Aorta (tissue), 5 donors: ENCODE measurements around the gene MPZL1. TPM values are rescaled to one million over a fixed set of nuclear protein-coding genes. Genes with fewer than 3 reads are reported as not detected.
A peak's percentile ranks its signal among the peaks of the same experiment; 100 is the strongest.

Experiments
- ATAC-seq: fragments of 200-7000 bp; cut with Tn5 transposase; one replicate; pipeline ENCODE4 v1.9.1; 2022; ENCODE audit warnings: moderate library complexity; ENCODE audit not compliant: low FRiP score
- DNase-seq, 2 donors: peaks; one replicate each; pipeline ENCODE4 v3.0.0-alpha.2; 2020
- H3K27ac ChIP-seq, 2 donors: one replicate each; pipeline ENCODE4 v1.5.1; 2013; ENCODE audit warnings: low read length in 2 of 2, mild to moderate bottlenecking in 2 of 2, moderate library complexity in 2 of 2, control low read depth in 1 of 2, inconsistent platforms in 1 of 2, low read depth in 1 of 2
- H3K27me3 ChIP-seq, 2 donors: one replicate each; pipeline ENCODE4 v1.6.1; 2013; ENCODE audit warnings: control low read depth in 1 of 2, low read length in 1 of 2, mild to moderate bottlenecking in 1 of 2, moderate library complexity in 1 of 2; ENCODE audit not compliant: insufficient read depth in 2 of 2, control insufficient read depth in 1 of 2
- H3K36me3 ChIP-seq, 2 donors: one replicate each; pipeline ENCODE4 v1.6.1; 2013; ENCODE audit warnings: control low read depth in 1 of 2, low read length in 1 of 2, mild to moderate bottlenecking in 1 of 2; ENCODE audit not compliant: insufficient read depth in 2 of 2, control insufficient read depth in 1 of 2
- H3K4me1 ChIP-seq, 2 donors: one replicate each; pipeline ENCODE4 v1.6.1; 2013; ENCODE audit warnings: low read length in 2 of 2, control low read depth in 1 of 2, mild to moderate bottlenecking in 1 of 2, moderate library complexity in 1 of 2; ENCODE audit not compliant: insufficient read depth in 2 of 2, control insufficient read depth in 1 of 2
- H3K4me3 ChIP-seq, 2 donors: one replicate each; pipeline ENCODE4 v1.5.1; 2013; ENCODE audit warnings: low read length in 2 of 2, control low read depth in 1 of 2, mild to moderate bottlenecking in 1 of 2
- H3K9me3 ChIP-seq: one replicate; pipeline ENCODE4 v1.6.1; 2013; ENCODE audit warnings: mild to moderate bottlenecking, low read length; ENCODE audit not compliant: control insufficient read depth
- WGBS, 2 donors: extraction: QIAGEN DNeasy Blood & Tissue Kit; methylation state at CpG; one replicate each; pipeline ENCODE4 v1.1.7; 2013; 5-methylcytosine and 5-hydroxymethylcytosine counted together
- intact Hi-C, 2 donors: fragments of 100-400 bp; cut with DNase I; formaldehyde crosslinking; loops; one replicate each; pipeline versions ENCODE4 v1.14.2 to v1.15.0; 2022
- polyA plus RNA-seq, 2 donors: library from polyadenylated mRNA; stranded (reverse); fragments of 200-250 nt; gene quantifications; one replicate each; pipeline ENCODE4 v1.2.3, GENCODE V29; 2013
- total RNA-seq, 2 donors: library from RNA; stranded (reverse); fragmentation: NEBNext Ultra II Directional; extraction: Animal tissue kit (Norgen Biotek cat#: 25700); gene quantifications; one replicate each; pipeline ENCODE4 v1.2.1, GENCODE V29; 2021
- donor health status: healthy with polysubstance abuse.
- donor health status: Bipolar disorder and iron deficiency.
- donor health status: DM: no; HTN: no; CAD: no.
- donor health status: DM: no; HTN: no; CAD: no.
- donor health status: DM: yes; HTN: yes; CAD: no.

MPZL1 gene
- total and polyA plus RNA-seq, 4 donors: 21.7 to 148 (median 79.9) TPM

DNA sequence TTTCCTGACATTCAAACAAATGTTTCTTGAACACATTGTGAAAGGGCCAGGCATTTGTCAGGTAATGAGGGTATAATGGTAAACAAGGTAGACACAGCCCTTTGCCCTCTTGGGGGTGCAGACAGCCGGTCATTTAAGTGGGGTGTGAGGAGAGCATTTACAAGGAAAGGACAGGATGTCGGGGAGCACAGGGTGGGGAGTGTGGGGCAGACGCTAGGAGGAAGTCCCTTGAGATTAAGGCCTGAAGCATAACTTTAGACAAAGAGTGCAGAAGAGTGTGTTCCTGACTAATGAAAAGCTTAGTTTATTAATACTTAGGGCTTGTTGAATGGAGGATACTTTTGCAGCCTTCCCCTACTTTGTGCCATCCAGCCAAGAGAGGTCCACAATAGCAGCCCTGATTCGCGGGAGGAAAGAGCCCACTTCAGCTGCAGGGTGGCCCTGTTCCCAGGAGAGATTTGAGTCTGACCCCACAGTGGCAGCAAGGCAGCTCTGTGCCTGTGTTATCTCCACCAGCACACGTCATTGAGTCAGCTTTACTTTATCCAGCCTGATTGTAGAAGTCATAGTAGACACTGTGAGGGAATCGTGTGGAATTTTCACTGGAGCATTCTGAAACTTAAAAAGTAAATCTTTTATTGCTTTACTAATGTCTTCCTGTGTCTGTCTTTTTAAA, 35.1 kb downstream of the MPZL1 start:
- no peak overlapping the region for H3K4me3 ChIP-seq
- H3K36me3 ChIP-seq: peaks cover 0 to 2% of the 10 kb centered on the region in 2 donors
- no peak overlapping the region for H3K27ac ChIP-seq
- H3K27me3 ChIP-seq: no peaks in the 10 kb centered on the region
- no peak for DNase-seq
- H3K9me3 ChIP-seq: no peaks in the 10 kb centered on the region
- intact Hi-C loops: no loop called here
- WGBS, 2 donors: 24 to 27% methylated on average over 7 of the region's 7 CpGs
- peaks cover 3% of the 10 kb centered on the region in 2 donors for H3K4me1 ChIP-seq
- ATAC-seq: peak; percentile 27

DNA sequence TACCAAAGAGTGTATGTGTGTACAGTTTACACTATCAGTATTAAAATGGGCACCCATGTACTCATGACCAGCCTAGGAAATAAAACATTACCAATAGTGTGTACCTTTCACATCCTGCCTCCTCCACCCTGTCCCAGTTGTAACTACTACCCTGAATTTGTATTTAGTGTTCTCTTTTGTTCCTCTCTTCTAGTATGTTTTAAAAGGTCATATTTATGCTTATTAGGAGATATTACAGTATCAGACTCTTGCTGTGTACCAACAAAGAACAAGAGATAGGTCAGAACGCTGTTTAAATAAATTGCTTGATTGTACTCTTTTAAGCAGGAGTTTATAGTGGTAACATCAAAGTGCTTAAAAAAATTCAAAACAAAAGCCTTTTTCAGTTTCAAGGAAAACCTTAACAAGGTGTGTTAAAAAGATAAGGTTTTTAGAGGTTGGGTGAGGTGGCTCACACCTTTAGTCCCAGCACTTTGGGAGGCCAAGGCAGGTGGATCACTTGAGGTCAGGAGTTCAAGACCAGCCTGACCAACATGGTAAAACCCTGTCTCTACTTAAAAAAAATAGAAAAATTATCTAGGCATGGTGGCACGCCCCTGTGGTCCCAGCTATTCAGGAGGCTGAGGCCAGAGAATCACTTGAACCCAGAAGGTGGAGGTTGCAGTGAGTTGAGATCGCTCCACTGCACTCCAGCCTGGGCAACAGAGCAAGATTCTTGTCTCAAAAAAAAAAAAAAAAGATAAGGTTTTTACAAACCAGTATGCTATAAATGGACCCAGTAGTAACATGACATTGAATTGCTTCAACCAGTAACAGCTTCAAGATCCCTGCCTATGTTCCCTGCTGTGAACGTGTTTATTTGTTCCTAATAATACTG, 35.9 kb downstream of the MPZL1 start:
- Histone ChIP-seq H3K36me3 (peaks cover 0 to 2% of the 10 kb centered on the region in 2 donors), H3K4me3 (no peak overlapping the region), H3K9me3 (no peaks in the 10 kb centered on the region), H3K27me3 (no peaks in the 10 kb centered on the region), H3K4me1 (peaks cover 3% of the 10 kb centered on the region in 2 donors), H3K27ac (no peak overlapping the region)
- intact Hi-C loops: no loop called here
- ATAC-seq (no peak), DNase-seq (no peak)
- 84 to 85% methylated on average over 4 of the region's 4 CpGs for WGBS, 2 donors

DNA sequence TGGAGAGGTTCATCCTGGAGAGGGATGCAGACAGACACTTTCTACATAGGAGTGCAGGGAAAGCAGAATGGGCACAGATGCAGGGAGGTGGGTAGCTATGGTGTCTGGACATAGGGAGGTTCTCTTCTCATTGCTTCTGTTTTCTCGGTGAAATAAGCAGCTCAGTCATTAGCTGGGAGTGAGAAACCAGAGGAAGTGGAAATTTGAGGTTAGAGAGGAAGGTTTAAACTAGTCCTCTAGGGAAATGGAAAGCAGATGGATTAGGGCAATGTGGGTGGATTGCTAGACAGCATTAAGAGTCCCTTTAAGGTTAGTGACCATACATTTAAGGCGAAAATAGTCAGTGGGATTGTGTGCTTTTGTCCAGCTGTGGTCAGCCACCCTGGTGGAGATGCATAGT, 39.6 kb downstream of the MPZL1 start:
- no peak overlapping the region for H3K27ac ChIP-seq
- intact Hi-C loops: no loop called here
- H3K36me3 ChIP-seq: peaks cover 0 to 2% of the 10 kb centered on the region in 2 donors
- ATAC-seq (no peak), DNase-seq (no peak)
- peaks cover 0 to 6% of the 10 kb centered on the region in 2 donors for H3K4me1 ChIP-seq
- no peaks in the 10 kb centered on the region for H3K27me3 ChIP-seq
- WGBS, 2 donors: 46 to 59% methylated on average over 2 of the region's 2 CpGs
- no peak overlapping the region for H3K4me3 ChIP-seq
- no peaks in the 10 kb centered on the region for H3K9me3 ChIP-seq

DNA sequence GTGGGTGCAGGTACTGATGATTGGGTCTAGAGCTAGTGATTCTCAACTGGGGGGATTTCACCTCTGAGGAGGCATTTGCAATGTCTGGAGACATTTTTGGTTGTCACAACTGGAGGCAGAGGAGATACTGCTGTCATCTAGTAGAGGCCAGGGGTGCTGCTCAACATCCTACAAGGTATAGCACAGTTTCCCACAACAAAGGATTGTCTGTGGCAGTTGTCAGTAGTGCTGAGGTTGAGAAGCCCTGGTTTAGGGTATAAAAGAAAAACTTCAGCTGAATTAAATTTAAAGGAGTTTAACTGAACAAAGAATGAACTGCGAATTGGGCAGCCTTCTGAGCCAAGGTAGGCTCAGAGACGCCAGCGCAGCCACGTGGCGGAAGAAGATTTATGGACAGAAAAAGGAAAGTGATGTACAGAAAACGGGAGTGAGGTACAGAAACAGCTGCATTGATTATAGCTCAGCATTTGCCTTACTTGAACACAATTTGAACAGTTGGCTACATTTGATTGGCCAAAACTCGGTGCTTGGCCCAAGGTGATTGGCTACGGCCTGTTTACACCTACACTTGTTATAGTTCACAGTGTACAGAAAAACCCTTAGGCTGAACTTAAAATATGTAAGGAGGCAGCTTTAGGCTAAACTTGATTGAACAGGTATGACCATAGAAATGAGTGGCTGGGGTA, 40.4 kb downstream of the MPZL1 start:
- peaks cover 0 to 6% of the 10 kb centered on the region in 2 donors for H3K4me1 ChIP-seq
- H3K27me3 ChIP-seq: no peaks in the 10 kb centered on the region
- no peak overlapping the region for H3K27ac ChIP-seq
- no peaks in the 10 kb centered on the region for H3K9me3 ChIP-seq
- WGBS, 2 donors: 96% methylated on average over 8 of the region's 8 CpGs
- no peak for ATAC-seq
- DNase-seq: no peak
- peaks cover 0 to 4% of the 10 kb centered on the region in 2 donors for H3K36me3 ChIP-seq
- H3K4me3 ChIP-seq: no peak overlapping the region
- intact Hi-C loops: no loop called here

DNA sequence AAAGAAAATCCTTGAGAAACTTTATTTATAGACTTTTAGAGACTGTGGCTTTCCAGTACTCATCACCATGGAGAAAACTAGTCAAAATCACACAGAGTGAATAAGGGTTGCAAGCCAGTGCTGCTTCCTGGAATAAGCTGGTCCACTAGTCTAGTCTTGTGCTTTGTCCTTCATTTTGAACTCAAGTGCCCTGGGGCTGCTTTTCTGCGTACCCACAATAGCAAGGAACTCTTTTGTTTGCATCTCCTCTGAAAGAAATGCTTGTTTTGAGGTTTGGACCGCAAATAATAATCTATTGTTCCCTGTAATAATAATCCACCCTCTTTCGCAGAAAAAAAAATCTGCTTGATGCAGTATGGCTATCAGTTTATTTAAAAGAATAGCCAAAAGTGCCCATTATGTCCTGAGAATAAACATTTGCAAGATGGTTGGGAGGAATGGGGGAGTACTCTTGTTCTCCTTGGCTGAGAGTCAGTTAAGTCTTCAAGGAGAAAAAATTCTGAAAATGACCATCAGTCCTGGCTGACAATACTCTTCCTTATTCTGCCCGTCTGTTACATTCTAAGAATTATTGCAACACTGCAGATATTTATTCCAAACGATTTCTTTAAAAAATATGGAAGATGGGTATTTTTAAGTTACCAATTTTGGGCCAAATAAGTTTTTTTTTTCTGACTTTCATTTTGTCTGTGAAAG, 41.9 kb downstream of the MPZL1 start:
- 44 to 46% methylated on average over 5 of the region's 5 CpGs for WGBS, 2 donors
- DNase-seq (no peak), ATAC-seq (peak; percentile 77)
- H3K36me3 ChIP-seq: peaks cover 0 to 6% of the 10 kb centered on the region in 2 donors
- H3K27me3 ChIP-seq: no peaks in the 10 kb centered on the region
- H3K9me3 ChIP-seq: no peaks in the 10 kb centered on the region
- intact Hi-C loops: no loop called here
- peaks cover 0 to 6% of the 10 kb centered on the region in 2 donors for H3K4me1 ChIP-seq
- H3K27ac ChIP-seq: no peak overlapping the region
- no peak overlapping the region for H3K4me3 ChIP-seq

DNA sequence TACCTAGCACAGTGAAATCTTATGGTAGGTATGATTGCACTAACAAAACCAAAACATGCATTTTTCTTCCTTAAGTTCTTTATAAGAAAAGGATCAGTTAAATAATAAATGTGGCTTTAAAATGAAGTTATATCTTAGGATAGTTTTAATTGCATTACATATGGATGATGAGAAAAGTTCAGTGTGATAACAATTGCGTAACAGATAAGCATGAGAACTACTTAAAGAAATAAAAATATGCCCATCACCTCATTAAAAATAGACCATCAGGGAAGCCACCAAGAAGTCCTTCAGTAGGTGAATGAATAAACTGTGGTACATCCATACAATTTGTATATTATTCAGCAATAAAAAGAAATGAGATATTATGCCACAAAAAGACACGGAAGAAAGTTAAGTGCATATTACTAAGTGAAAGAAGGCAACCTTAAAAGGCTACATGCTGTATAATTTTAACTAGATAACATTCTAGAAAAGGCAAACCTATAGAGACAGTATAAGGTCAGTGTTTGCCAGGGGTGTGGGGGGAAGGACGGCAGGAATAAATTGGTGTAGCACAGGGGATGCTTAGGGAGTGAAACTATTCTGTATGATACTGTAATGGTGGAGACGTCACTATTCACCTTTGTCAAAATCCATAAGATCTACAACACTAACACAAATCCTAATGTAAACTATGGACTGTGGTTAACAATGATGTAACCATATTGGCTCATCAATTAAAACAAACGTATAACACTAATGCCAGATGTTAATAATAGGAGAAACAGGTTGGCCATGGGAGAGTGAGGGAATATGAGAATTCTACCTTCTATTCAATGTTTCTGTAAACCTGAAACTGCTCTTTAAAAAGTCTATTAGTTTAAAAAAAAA, 42.9 kb downstream of the MPZL1 start:
- ATAC-seq: no peak

DNA sequence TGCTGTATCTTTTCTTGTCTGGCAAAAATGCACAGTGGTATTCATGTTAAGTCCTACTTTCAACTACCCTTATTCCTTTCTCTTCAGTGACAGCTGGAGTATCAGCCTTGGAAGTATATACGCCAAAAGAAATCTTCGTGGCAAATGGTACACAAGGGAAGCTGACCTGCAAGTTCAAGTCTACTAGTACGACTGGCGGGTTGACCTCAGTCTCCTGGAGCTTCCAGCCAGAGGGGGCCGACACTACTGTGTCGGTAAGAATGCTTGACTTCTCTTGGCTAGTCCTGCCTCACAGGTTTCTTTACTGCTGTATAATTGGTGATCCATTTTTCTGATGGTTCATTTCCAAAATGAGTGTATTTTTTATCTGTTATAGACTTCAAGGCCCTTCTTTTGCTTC, 43.7 kb downstream of the MPZL1 start:
- H3K4me1 ChIP-seq: peaks cover 0 to 2% of the 10 kb centered on the region in 2 donors
- 91 to 94% methylated on average over 6 of the region's 6 CpGs for WGBS, 2 donors
- H3K4me3 ChIP-seq: no peak overlapping the region
- H3K27me3 ChIP-seq: no peaks in the 10 kb centered on the region
- DNase-seq (no peak), ATAC-seq (no peak)
- H3K9me3 ChIP-seq: no peaks in the 10 kb centered on the region
- H3K27ac ChIP-seq: no peak overlapping the region
- H3K36me3 ChIP-seq: peaks cover 2 to 6% of the 10 kb centered on the region in 2 donors
- intact Hi-C loops: no loop called here

More for the DNA sequence above, 42.9 kb downstream of the MPZL1 start:
- Histone ChIP-seq H3K27me3 (no peaks in the 10 kb centered on the region), H3K9me3 (no peaks in the 10 kb centered on the region), H3K4me1 (peaks cover 0 to 2% of the 10 kb centered on the region in 2 donors), H3K36me3 (peaks cover 0 to 6% of the 10 kb centered on the region in 2 donors), H3K4me3 (no peak overlapping the region), H3K27ac (no peak overlapping the region)
- no peak for DNase-seq
- WGBS, 2 donors: 87 to 89% methylated on average over 5 of the region's 5 CpGs
- intact Hi-C loops: no loop called here
